ENCODE measurements around the gene TTC34.
"Not testable (repeated sequence)": the region's sequence is repeated elsewhere in the genome, so short reads cannot be mapped to it uniquely, and the experiment has no call there.

The TTC34 gene

DNA sequence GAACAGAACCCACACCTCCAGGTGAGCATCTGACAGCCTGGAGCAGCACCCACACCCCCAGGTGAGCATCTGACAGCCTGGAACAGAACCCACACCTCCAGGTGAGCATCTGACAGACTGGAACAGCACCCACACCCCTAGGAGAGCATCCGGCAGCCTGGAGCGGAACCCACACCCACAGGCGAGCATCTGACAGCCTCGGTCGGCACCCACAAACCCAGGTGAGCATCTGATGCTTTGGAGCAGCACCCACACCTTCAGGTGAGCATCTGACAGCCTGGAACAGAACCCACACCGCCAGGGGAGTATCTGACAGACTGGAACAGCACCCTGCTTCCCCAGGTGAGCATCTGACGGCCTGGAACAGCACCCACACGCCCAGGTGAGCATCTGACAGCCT lies 52.9 kb downstream of the TTC34 start:
- H3K4me1 ChIP-seq (ENCODE audit: insufficient read depth, low read length); H3K27me3 ChIP-seq (ENCODE audit: insufficient read depth, low read length); H3K9ac ChIP-seq (ENCODE audit: low read depth, low read length); H3K9me3 ChIP-seq (ENCODE audit: insufficient read depth, low read depth, low read length); H3K4me3 ChIP-seq (ENCODE audit: low read length); H3K36me3 ChIP-seq (ENCODE audit: insufficient read depth, low read length); H3K27ac ChIP-seq (ENCODE audit: low read depth, low read length): not testable (repeated sequence)
- 30% methylated on average over 2 of the region's 8 CpGs for WGBS

DNA sequence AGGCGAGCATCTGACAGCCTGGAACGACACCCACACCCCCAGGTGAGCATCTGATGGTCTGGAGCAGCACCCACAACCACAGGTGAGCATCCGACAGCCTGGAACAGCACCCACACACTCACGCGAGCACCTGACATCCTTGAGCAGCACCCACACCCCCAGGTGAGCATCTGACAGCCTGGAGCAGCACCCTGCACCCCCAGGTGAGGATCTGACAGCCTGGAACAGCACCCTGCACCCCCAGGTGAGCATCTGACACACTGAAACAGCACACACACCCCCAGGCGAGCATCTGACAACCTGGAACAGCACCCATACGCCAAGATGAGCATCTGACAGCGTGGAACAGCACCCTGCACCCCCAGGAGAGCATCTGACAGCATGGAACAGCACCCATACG lies 106.7 kb downstream of the TTC34 start:
- not testable (repeated sequence) for H3K36me3 ChIP-seq (ENCODE audit: insufficient read depth, low read length); H3K4me3 ChIP-seq (ENCODE audit: low read length); H3K27me3 ChIP-seq (ENCODE audit: insufficient read depth, low read length); H3K4me1 ChIP-seq (ENCODE audit: insufficient read depth, low read length); H3K9me3 ChIP-seq (ENCODE audit: insufficient read depth, low read depth, low read length); H3K27ac ChIP-seq (ENCODE audit: low read depth, low read length); H3K9ac ChIP-seq (ENCODE audit: low read depth, low read length)
- 92% methylated on average over 2 of the region's 9 CpGs for WGBS

DNA sequence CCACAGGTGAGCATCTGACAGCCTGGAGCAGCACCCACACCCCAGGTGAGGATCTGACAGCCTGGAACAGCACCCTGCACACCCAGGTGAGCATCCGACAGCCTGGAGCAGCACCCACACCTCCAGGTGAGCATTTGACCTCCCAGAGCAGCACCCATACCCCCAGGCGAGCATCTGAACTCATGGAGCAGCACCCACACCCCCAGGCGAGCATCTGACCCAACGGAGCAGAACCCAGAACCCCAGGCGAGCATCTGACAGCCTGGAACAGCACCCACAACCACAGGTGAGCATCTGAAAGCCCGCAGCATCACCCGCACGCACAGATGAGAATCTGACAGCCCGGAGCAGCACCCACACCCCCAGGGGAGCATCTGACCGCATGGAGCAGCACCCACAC lies 111.3 kb downstream of the TTC34 start:
- H3K9me3 ChIP-seq (ENCODE audit: insufficient read depth, low read depth, low read length) = peaks cover 12% of the 10 kb centered on the region; the same call in 1 of the 2 replicates
- H3K36me3 ChIP-seq (ENCODE audit: insufficient read depth, low read length); H3K4me1 ChIP-seq (ENCODE audit: insufficient read depth, low read length); H3K27ac ChIP-seq (ENCODE audit: low read depth, low read length); H3K9ac ChIP-seq (ENCODE audit: low read depth, low read length); H3K27me3 ChIP-seq (ENCODE audit: insufficient read depth, low read length); H3K4me3 ChIP-seq (ENCODE audit: low read length): not testable (repeated sequence)
- no CpG with 5 or more reads among the region's 10 CpGs for WGBS

DNA sequence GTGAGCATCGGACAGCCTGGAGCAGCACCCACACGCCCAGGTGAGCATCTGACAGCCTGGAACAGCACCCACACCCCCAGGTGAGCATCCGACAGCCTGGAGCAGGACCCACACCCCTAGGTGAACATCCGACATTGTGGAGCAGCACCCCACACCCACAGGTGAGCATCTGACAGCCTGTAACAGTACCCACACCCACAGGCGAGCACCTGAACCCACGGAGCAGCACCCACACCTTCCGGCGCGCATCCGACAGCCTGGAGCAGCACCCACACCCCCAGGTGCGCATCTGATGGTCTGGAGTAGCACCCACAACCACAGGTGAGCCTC lies 113.2 kb downstream of the TTC34 start:
- H3K27me3 ChIP-seq (ENCODE audit: insufficient read depth, low read length); H3K4me1 ChIP-seq (ENCODE audit: insufficient read depth, low read length); H3K9ac ChIP-seq (ENCODE audit: low read depth, low read length); H3K36me3 ChIP-seq (ENCODE audit: insufficient read depth, low read length); H3K27ac ChIP-seq (ENCODE audit: low read depth, low read length); H3K4me3 ChIP-seq (ENCODE audit: low read length): not testable (repeated sequence)
- WGBS = 81% methylated on average over 10 of the region's 11 CpGs
- H3K9me3 ChIP-seq (ENCODE audit: insufficient read depth, low read depth, low read length) = peaks cover 18% of the 10 kb centered on the region

DNA sequence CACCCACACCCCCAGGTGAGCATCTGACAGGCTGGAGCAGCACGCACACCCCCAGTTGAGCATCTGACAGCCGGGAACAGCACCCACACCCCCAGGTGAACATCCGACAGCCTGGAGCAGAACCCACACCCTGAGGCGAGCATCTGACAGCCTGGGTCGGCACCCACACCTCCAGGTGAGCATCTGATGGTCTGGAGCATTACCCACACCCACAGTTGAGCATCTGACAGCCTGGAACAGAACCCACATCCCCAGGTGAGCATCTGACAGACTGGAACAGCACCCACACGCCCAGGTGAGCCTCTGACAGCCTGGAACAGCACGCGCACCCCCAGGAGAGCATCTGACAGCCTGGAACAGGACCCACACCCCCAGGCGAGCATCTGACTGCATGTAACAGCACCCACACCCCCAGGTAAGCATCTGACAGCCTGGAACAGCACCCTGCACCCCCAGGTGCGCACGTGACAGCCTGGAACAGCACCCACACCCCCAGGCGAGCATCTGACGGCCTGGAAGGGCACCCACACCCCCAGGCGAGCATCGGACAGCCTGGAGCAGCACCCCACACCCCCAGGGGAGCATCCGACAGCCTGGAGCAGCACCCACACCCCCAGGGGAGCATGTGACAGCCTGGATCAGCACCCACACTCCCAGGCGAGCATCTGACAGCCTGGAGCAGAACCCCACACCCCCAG lies 113.7 kb downstream of the TTC34 start:
- H3K9me3 ChIP-seq (ENCODE audit: insufficient read depth, low read depth, low read length) = peaks cover 20% of the 10 kb centered on the region
- H3K36me3 ChIP-seq (ENCODE audit: insufficient read depth, low read length); H3K4me3 ChIP-seq (ENCODE audit: low read length); H3K4me1 ChIP-seq (ENCODE audit: insufficient read depth, low read length); H3K27me3 ChIP-seq (ENCODE audit: insufficient read depth, low read length); H3K27ac ChIP-seq (ENCODE audit: low read depth, low read length); H3K9ac ChIP-seq (ENCODE audit: low read depth, low read length): not testable (repeated sequence)
- WGBS = 68% methylated on average over 12 of the region's 17 CpGs

DNA sequence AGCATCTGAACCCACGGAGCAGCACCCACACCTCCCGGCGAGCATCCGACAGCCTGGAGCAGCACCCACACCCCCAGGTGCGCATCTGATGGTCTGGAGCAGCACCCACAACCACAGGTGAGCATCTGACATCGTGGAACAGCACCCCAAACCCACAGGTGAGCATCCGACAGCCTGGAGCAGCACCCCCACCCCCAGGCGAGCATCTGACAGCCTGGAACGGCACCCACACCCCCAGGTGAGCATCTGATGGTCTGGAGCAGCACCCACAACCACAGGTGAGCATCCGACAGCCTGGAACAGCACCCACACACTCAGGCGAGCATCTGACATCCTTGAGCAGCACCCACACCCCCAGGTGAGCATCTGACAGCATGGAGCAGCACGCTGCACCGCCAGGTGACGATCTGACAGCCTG lies 114.3 kb downstream of the TTC34 start:
- H3K4me3 ChIP-seq (ENCODE audit: low read length); H3K9ac ChIP-seq (ENCODE audit: low read depth, low read length); H3K4me1 ChIP-seq (ENCODE audit: insufficient read depth, low read length); H3K27ac ChIP-seq (ENCODE audit: low read depth, low read length); H3K36me3 ChIP-seq (ENCODE audit: insufficient read depth, low read length); H3K27me3 ChIP-seq (ENCODE audit: insufficient read depth, low read length): not testable (repeated sequence)
- 62% methylated on average over 14 of the region's 14 CpGs for WGBS
- H3K9me3 ChIP-seq (ENCODE audit: insufficient read depth, low read depth, low read length) = peaks cover 20% of the 10 kb centered on the region

DNA sequence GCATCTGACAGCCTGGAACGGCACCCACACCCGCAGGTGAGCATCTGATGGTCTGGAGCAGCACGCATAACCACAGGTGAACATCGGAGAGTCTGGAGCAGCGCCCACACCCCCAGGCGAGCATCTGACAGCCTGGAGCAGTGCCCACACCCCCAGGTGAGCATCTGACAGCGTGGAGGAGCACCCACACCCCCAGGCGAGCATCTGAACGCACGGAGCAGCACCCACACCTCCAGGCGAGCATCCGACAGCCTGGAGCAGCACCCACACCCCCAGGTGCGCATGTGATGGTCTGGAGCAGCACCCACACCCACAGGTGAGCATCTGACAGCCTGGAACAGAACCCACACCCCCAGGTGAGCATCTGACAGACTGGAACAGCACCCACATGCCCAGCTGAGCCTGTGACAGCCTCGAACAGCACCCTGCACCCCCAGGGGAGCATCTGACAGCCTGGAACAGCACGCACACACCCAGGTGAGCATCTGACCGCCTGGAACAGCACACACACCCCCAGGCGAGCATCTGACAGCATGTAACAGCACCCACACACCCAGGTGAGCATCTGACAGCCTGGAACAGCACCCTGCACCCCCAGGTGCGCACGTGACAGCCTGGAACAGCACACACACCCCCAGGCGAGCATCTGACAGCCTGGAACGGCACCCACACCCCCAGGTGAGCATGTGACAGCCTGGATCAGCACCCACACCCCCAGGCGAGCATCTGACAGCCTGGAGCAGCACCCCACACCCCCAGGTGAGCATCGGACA lies 115.2 kb downstream of the TTC34 start:
- H3K9me3 ChIP-seq (ENCODE audit: insufficient read depth, low read depth, low read length) = peaks cover 20% of the 10 kb centered on the region
- WGBS = 60% methylated on average over 6 of the region's 23 CpGs
- not testable (repeated sequence) for H3K36me3 ChIP-seq (ENCODE audit: insufficient read depth, low read length); H3K4me3 ChIP-seq (ENCODE audit: low read length); H3K4me1 ChIP-seq (ENCODE audit: insufficient read depth, low read length); H3K27ac ChIP-seq (ENCODE audit: low read depth, low read length); H3K9ac ChIP-seq (ENCODE audit: low read depth, low read length); H3K27me3 ChIP-seq (ENCODE audit: insufficient read depth, low read length)

DNA sequence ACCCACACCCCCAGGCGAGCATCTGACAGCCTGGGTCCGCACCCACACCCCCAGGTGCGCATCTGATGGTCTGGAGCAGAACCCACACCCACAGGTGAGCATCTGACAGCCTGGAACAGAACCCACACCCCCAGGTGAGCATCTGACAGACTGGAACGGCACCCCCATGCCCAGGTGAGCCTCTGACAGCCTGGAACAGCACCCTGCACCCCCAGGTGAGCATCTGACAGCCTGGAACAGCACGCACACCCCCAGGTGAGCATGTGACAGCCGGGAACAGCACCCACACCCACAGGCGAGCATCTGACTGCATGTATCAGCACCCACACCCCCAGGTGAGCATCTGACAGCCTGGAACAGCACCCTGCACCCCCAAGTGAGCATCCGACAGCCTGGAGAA lies 115.8 kb downstream of the TTC34 start:
- peaks cover 20% of the 10 kb centered on the region for H3K9me3 ChIP-seq (ENCODE audit: insufficient read depth, low read depth, low read length)
- WGBS = 25% methylated on average over 1 of the region's 8 CpGs
- not testable (repeated sequence) for H3K4me3 ChIP-seq (ENCODE audit: low read length); H3K27ac ChIP-seq (ENCODE audit: low read depth, low read length); H3K4me1 ChIP-seq (ENCODE audit: insufficient read depth, low read length); H3K36me3 ChIP-seq (ENCODE audit: insufficient read depth, low read length); H3K27me3 ChIP-seq (ENCODE audit: insufficient read depth, low read length); H3K9ac ChIP-seq (ENCODE audit: low read depth, low read length)

DNA sequence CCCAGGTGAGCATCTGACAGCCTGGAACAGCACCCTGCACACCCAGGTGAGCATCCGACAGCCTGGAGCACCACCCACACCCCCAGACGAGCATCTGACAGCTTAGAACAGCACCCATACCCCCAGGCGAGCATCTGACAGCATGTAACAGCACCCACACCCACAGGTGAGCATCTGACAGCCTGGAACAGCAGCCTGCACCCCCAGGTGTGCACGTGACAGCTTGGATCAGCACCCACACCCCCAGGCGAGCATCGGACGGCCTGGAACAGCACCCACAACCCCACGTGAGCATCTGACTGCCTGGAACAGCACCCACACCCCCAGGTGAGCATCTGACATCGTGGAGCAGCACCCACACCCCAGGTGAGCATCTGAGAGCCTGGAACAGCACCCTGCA lies 116.6 kb downstream of the TTC34 start:
- H3K4me1 ChIP-seq (ENCODE audit: insufficient read depth, low read length); H3K27ac ChIP-seq (ENCODE audit: low read depth, low read length); H3K4me3 ChIP-seq (ENCODE audit: low read length); H3K27me3 ChIP-seq (ENCODE audit: insufficient read depth, low read length); H3K9ac ChIP-seq (ENCODE audit: low read depth, low read length); H3K36me3 ChIP-seq (ENCODE audit: insufficient read depth, low read length): not testable (repeated sequence)
- peaks cover 20% of the 10 kb centered on the region for H3K9me3 ChIP-seq (ENCODE audit: insufficient read depth, low read depth, low read length)
- 39% methylated on average over 3 of the region's 9 CpGs for WGBS

DNA sequence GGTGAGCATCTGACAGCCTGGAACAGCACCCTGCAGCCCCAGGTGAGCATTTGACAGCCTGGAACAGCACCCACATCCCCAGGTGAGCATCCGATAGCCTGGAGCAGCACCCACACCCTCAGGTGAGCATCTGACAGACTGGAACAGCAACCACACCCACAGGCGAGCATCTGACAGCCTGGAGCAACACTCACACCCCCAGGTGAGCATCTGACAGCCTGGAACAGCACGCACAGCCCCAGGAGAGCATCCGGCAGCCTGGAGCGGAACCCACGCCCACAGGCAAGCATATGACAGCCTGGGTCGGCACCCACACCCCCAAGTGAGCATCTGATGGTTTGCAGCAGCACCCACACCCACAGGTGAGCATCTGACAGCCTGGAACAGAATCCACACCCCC lies 117.5 kb downstream of the TTC34 start:
- 60% methylated on average over 7 of the region's 7 CpGs for WGBS
- not testable (repeated sequence) for H3K27me3 ChIP-seq (ENCODE audit: insufficient read depth, low read length); H3K36me3 ChIP-seq (ENCODE audit: insufficient read depth, low read length); H3K27ac ChIP-seq (ENCODE audit: low read depth, low read length); H3K9ac ChIP-seq (ENCODE audit: low read depth, low read length); H3K4me1 ChIP-seq (ENCODE audit: insufficient read depth, low read length); H3K4me3 ChIP-seq (ENCODE audit: low read length)
- peaks cover 20% of the 10 kb centered on the region for H3K9me3 ChIP-seq (ENCODE audit: insufficient read depth, low read depth, low read length)

DNA sequence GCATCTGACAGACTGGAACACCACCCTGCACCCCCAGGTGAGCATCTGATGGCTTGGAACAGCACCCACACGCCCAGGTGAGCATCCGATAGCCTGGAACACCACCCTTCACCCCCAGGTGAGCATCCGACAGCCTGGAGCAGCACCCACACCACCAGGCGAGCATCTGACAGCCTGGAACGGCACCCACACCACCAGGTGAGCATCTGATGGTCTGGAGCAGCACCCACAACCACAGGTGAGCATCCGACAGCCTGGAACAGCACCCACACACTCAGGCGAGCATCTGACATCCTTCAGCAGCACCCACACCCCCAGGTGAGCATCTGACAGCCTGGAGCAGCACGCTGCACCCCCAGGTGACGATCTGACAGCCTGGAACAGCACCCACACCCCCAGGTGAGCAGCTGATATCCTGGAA lies 118.2 kb downstream of the TTC34 start:
- not testable (repeated sequence) for H3K36me3 ChIP-seq (ENCODE audit: insufficient read depth, low read length); H3K9ac ChIP-seq (ENCODE audit: low read depth, low read length); H3K4me3 ChIP-seq (ENCODE audit: low read length); H3K27me3 ChIP-seq (ENCODE audit: insufficient read depth, low read length); H3K27ac ChIP-seq (ENCODE audit: low read depth, low read length); H3K4me1 ChIP-seq (ENCODE audit: insufficient read depth, low read length)
- H3K9me3 ChIP-seq (ENCODE audit: insufficient read depth, low read depth, low read length) = peaks cover 20% of the 10 kb centered on the region
- WGBS = 51% methylated on average over 9 of the region's 9 CpGs

DNA sequence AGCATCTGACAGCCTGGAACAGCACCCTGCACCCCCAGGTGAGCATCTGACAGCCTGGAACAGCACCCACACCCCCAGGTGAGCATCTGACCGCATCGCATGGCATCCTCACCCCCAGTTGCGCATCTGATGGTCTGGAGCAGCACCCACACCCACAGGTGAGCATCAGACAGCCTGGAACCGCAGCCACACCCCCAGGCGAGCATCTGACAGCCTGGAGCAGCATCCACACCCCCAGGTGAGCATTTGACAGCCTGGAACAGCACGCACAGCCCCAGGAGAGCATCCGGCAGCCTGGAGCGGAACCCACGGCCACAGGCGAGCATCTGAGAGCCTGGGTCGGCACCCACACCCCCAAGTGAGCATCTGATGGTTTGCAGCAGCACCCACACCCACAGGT lies 118.6 kb downstream of the TTC34 start:
- not testable (repeated sequence) for H3K27me3 ChIP-seq (ENCODE audit: insufficient read depth, low read length)
- peaks cover 16% of the 10 kb centered on the region for H3K9me3 ChIP-seq (ENCODE audit: insufficient read depth, low read depth, low read length)

More for the DNA sequence above, 118.6 kb downstream of the TTC34 start:
- not testable (repeated sequence) for H3K27ac ChIP-seq (ENCODE audit: low read depth, low read length); H3K4me1 ChIP-seq (ENCODE audit: insufficient read depth, low read length); H3K36me3 ChIP-seq (ENCODE audit: insufficient read depth, low read length); H3K4me3 ChIP-seq (ENCODE audit: low read length); H3K9ac ChIP-seq (ENCODE audit: low read depth, low read length)
- 64% methylated on average over 6 of the region's 11 CpGs for WGBS

Measured in HUES64 (cell line).